GM12801 (cell line): ENCODE results near the gene ANO1.

ENCODE experiments used
- TF ChIP-seq, protein P1 (sequence below): IDR thresholded peaks from one replicate; pipeline ENCODE4 v1.5.1; 2011; ENCODE audit warnings: control low read depth; ENCODE audit not compliant: insufficient read length; ENCODE audit errors: extremely low read depth

ANO1 gene

DNA sequence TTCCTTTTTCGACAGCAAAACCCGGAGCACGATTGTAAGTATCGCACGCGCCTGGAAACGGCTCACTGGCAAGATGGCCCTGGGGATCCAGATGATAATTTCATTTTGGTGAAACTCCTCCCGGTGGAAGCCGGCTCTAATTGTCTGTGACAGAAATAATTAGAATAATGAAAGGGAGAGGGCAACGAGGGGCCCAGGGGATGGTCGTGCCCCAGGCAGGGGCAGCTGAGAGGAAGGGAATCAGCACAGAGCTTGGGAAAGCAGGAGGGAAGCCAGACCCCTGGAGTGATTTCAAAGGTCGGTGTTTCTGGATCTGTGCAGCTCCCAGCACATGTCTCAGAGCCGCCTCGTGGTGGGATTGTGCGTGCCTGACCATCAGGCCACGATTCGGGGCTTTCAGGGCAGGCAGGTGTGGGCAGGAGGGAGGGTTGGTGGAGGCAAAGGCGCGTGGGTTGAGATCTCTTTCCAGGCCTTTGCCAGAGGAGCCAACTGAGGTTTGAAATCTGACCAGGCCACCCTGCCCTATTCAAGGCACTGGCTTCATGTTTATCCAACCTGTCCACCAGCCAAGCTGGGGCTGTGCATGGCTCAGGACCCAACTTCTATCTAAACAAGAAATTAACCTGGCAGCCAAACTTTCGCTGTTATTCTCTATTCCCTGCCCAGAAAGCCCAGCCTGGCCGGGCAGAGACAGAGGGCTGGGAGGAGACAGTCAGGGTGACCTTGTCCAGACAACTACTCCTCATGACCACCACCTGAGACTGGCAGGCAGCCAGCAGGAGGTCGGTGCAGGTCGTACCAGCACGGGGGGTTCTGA lies 27.8 kb downstream of the ANO1 start:
- TF ChIP-seq, protein P1, sequence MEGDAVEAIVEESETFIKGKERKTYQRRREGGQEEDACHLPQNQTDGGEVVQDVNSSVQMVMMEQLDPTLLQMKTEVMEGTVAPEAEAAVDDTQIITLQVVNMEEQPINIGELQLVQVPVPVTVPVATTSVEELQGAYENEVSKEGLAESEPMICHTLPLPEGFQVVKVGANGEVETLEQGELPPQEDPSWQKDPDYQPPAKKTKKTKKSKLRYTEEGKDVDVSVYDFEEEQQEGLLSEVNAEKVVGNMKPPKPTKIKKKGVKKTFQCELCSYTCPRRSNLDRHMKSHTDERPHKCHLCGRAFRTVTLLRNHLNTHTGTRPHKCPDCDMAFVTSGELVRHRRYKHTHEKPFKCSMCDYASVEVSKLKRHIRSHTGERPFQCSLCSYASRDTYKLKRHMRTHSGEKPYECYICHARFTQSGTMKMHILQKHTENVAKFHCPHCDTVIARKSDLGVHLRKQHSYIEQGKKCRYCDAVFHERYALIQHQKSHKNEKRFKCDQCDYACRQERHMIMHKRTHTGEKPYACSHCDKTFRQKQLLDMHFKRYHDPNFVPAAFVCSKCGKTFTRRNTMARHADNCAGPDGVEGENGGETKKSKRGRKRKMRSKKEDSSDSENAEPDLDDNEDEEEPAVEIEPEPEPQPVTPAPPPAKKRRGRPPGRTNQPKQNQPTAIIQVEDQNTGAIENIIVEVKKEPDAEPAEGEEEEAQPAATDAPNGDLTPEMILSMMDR: no peak

DNA sequence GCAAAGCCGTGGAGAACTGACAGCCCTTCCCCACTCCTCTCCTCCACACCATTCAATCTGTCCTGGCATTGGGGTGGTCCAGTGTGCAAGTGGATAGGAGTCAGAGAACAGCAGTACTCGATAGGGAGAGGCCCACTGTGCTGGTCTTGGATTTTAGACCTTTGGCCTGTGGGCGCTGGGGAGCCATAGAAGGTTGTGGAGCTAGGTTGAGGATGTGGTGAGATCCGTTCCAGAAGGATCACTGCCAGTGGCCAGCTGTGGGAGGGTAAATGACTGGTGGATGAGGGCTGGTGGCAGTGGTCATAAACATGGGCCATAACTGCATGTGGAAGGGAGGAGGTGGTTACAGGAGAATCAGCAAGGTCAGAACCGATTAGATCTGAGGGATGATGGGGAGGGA lies 28.6 kb downstream of the ANO1 start:
- TF ChIP-seq, protein P1: no peak

DNA sequence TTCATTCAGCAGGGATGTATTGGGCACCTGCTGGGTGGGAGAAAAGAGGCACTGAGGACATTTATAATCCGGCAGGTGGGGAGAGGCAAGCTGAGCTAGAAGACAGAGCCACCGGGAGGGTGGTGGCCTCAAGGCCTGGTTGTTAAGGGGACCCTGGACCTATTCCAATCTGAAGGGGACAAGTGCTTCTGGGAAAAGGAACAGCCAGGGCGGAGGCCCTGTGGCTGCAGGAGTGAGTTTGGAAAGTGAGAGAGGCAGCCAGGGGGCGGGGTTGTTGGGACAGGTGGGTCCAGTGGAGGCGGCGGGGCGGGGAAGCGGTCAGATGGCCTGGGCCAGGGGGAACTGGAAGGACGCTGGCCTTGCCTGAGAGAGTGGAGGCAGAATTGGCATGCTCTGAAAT lies 29.1 kb downstream of the ANO1 start:
- TF ChIP-seq, protein P1: no peak

DNA sequence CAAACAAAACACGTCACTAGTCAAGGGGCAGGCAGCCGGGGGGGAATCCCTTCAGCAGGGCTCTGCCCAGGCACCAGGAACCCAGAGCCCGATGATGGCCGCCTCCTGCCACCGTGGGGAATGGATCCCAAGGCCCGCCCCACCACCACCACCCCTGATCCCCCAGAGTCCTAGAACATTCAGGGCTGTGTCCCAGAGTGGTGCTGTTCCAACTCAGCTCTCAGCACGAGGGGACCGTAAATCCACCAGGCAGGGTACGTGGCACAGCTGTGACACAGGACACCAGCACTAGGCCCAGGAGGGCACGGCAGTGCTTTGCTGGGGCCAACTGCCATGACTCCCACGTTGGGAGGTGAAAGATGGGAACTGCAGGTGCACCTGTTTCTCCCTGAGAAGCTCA lies 29.6 kb downstream of the ANO1 start:
- TF ChIP-seq, protein P1: no peak

DNA sequence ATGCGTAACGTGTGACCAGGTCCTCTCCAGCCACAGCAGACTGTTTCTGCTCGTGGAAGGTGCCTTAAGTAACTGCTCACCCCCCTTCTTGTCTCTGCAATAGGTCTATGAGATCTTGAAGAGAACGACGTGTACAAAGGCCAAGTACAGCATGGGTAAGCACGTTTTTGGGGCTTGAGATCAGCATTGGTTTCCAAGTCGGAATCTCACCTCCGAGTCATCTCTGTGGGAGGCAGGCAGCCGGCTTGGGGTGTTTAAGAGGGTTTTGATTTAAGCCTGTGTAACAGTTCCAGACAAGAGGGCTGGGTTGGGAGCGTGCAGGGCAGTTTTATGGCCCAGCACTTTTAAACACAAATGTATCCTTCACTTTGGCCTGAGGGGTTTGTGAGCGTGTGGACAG lies 30.1 kb downstream of the ANO1 start:
- TF ChIP-seq, protein P1: no peak

DNA sequence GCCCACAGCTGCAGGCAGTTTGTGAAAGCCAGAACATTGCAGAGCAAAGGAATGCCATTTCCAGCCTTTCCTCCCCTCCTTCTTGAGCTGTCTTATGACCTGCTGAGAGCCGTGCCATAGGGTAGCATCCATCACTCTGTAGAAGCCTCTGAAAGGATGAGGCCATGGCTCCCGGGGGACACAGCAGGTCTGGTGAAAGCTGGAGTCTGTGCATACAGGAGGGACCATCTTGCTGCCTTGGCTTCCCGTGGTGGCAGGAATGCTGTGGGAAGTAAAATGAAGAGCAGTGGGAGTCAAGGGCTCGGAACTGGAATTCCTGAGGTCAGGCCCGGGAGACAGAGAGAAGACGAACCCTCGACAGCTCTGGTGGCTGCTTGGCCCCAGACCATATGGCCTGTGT lies 30.9 kb downstream of the ANO1 start:
- TF ChIP-seq, protein P1: no peak

DNA sequence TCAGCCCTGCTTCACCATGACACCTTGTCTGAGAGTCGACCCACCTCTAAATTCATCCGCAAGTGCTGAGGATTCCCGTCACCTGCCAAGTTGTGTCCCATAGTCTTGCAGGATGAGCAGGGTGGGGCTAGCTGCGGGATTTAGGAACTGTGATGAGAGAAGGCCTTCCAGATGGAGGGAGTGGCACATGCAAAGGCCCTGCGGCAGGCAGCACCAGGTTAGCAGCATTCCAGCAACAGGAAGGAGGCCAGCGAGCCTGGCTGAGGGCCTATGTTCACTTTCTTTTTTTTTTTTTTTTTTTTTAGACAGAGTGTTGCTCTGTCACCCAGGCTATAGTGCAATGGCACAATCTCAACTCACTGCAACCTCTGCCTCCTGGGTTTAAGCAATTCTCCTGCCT lies 31.8 kb downstream of the ANO1 start:
- TF ChIP-seq, protein P1: no peak
